K562 (cell line): ENCODE measurements around the gene PSMD1. TPM values are rescaled to one million over a fixed set of nuclear protein-coding genes. Genes with fewer than 3 reads are reported as not detected.
"Not testable (repeated sequence)": the region's sequence is repeated elsewhere in the genome, so short reads cannot be mapped to it uniquely, and the experiment has no call there.

Experiments
- ATAC-seq: fragments of 200-7000 bp; cut with Tn5 transposase; 3 replicates; pipeline ENCODE4 v1.9.1; 2020; ENCODE audit warnings: moderate library complexity
- BruUV-seq: library from RNA; stranded (reverse); fragments of 400-500 nt; replicated peaks from 2 replicates; lab custom pipeline; 2021; lab: Mats Ljungman, UMichigan
- CTCF ChIA-PET: fragments of 300-600 bp; formaldehyde crosslinking; extraction: SDS; loops from one replicate; lab custom pipeline; 2021; ENCODE audit warnings: low intra/inter-chr PET ratio; lab: Yijun Ruan, JAX
- POLR2A ChIA-PET: fragments of 300-600, 350-650 bp; sonication (Branson Sonifier 250); formaldehyde crosslinking; extraction: SDS; loops from one replicate; lab custom pipeline; 2021; ENCODE audit warnings: antibody characterized with exemption, inconsistent platforms; lab: Yijun Ruan, JAX
- DNase-seq, 4 experiments: peaks; one replicate each; pipeline versions ENCODE4 v3.0.0 to v3.0.0-alpha.2; 2011 to 2018; ENCODE audit warnings: low spot score in 3 of 4, mixed read lengths in 3 of 4; ENCODE audit errors: extremely low read depth in 1 of 4
- FAIRE-seq: peaks from 2 replicates; lab custom pipeline; 2011; peaks lifted over from hg19 to GRCh38; lab: Jason Lieb, UNC
- H2AFZ ChIP-seq: 2 replicates; pipeline ENCODE4 v1.6.0; 2011; ENCODE audit warnings: low read depth, low read length, control low read depth, inconsistent platforms
- H3K27ac ChIP-seq: fragments of 200-600 bp; 3 replicates; pipeline ENCODE4 v1.8.0; 2011; ENCODE audit warnings: low read depth, mild to moderate bottlenecking, control low read depth, inconsistent platforms, low read length, moderate library complexity, mixed read lengths; ENCODE audit errors: extremely low read depth
- H3K27me3 ChIP-seq, 2 experiments: fragments of 300-600 bp in 1 of 2; 2 replicates in 1 of 2; 3 replicates in 1 of 2; pipeline versions ENCODE4 v1.6.0 to v1.8.0; 2011; ENCODE audit warnings: inconsistent platforms in 2 of 2, low read length in 2 of 2, mild to moderate bottlenecking in 1 of 2, mixed read lengths in 1 of 2, moderate library complexity in 1 of 2; ENCODE audit not compliant: control insufficient read depth in 2 of 2, insufficient read depth in 2 of 2
- H3K36me3 ChIP-seq: fragments of 300-600 bp; 3 replicates; pipeline ENCODE4 v1.8.0; 2011; ENCODE audit warnings: mild to moderate bottlenecking, low read length, inconsistent platforms; ENCODE audit not compliant: control insufficient read depth, insufficient read depth
- H3K4me1 ChIP-seq, 2 experiments: fragments of 200-600 bp in 1 of 2; replicated peaks in 1 of 2; 2 replicates in 1 of 2; 3 replicates in 1 of 2; pipeline versions ENCODE4 v1.5.1 to v1.8.0; 2011; ENCODE audit warnings: inconsistent platforms in 2 of 2, low read length in 2 of 2, mild to moderate bottlenecking in 1 of 2, mixed read lengths in 1 of 2, moderate library complexity in 1 of 2; ENCODE audit not compliant: control insufficient read depth in 2 of 2, insufficient read depth in 2 of 2
- H3K4me2 ChIP-seq: 2 replicates; pipeline ENCODE4 v1.6.1; 2011; ENCODE audit warnings: low read length, control low read depth, inconsistent platforms, mixed read lengths; ENCODE audit not compliant: insufficient read depth
- H3K4me3 ChIP-seq: fragments of 200-600 bp; sonication (generic), shearing (Covaris generic); 2 replicates; pipeline ENCODE4 v1.5.1; 2016; ENCODE audit warnings: control low read depth, inconsistent platforms
- H3K79me2 ChIP-seq: fragments of 200-600 bp; 3 replicates; pipeline ENCODE4 v1.8.0; 2011; ENCODE audit warnings: low read length, inconsistent platforms; ENCODE audit not compliant: control insufficient read depth, insufficient read depth
- H3K9ac ChIP-seq, 2 experiments: 2 replicates each; pipeline versions ENCODE4 v1.6.0 to v1.6.1; 2011; ENCODE audit warnings: low read depth in 2 of 2, low read length in 2 of 2, control low read depth in 1 of 2, inconsistent platforms in 1 of 2, mild to moderate bottlenecking in 1 of 2, mixed read lengths in 1 of 2; ENCODE audit not compliant: insufficient read depth in 1 of 2
- H3K9me1 ChIP-seq: one replicate; pipeline ENCODE4 v1.6.0; 2011; ENCODE audit warnings: inconsistent platforms, mild to moderate bottlenecking, low read length, moderate library complexity; ENCODE audit not compliant: control insufficient read depth, insufficient read depth
- H3K9me3 ChIP-seq: replicated peaks from 2 replicates; pipeline ENCODE4 v1.5.1; 2011; ENCODE audit warnings: low read depth, low read length, inconsistent platforms; ENCODE audit not compliant: control insufficient read depth, insufficient read depth
- H4K20me1 ChIP-seq: replicated peaks from 2 replicates; pipeline ENCODE4 v1.6.1; 2011; ENCODE audit warnings: low read length, inconsistent platforms, mixed read lengths; ENCODE audit not compliant: control insufficient read depth, insufficient read depth
- BRF1 ChIP-seq: IDR thresholded peaks from 3 replicates; pipeline ENCODE4 v1.6.1; 2011; ENCODE audit warnings: borderline replicate concordance, mild to moderate bottlenecking; ENCODE audit not compliant: insufficient read length; ENCODE audit errors: extremely low read depth
- HMGN3 ChIP-seq: IDR thresholded peaks from 2 replicates; pipeline ENCODE4 v1.6.1; 2011; ENCODE audit warnings: borderline replicate concordance, low read depth, mild to moderate bottlenecking, mixed read lengths, low read length; ENCODE audit not compliant: insufficient read length; ENCODE audit errors: extremely low read depth
- ZNF699 ChIP-seq: fragments of 250-450 bp; sonication (Bioruptor Pico); IDR thresholded peaks from 2 replicates; pipeline ENCODE4 v1.8.0; 2021; ENCODE audit warnings: mild to moderate bottlenecking, moderate library complexity; ENCODE audit not compliant: insufficient replicate concordance
- WGBS: fragments of 100-300 bp; shearing (Covaris generic); methylation state at CpG from one replicate; pipeline ENCODE4 v1.1.6; 2016; ENCODE audit warnings: low coverage, mixed read lengths; ENCODE audit not compliant: insufficient coverage; ENCODE audit errors: missing lambda C conversion rate; 5-methylcytosine and 5-hydroxymethylcytosine counted together
- in situ Hi-C: fragments of 300-500 bp; cut with MboI; formaldehyde crosslinking; loops from 4 replicates; pipeline ENCODE4 v1.15.0; 2018; ENCODE audit warnings: inconsistent platforms, mixed read lengths
- intact Hi-C: fragments of 100-400 bp; cut with micrococcal nuclease; formaldehyde crosslinking; loops from 2 replicates; pipeline ENCODE4 v1.14.2; 2022
- polyA plus RNA-seq, 8 experiments: library from polyadenylated mRNA; depleted of rRNA in 4 of 8; stranded (reverse) in 5 of 8; unstranded in 3 of 8; fragments of >200 nt; fragmentation: Nextera tagmentation in 2 of 8; fragmentation: Illumina TruSeq in 1 of 8; extraction: Ambion mirVana in 2 of 8; extraction: Trizol in 1 of 8; gene quantifications; 2 replicates each; pipeline versions ENCODE4 v1.2.1 to v1.2.3, GENCODE V29; 2011 to 2014; ENCODE audit warnings: inconsistent platforms in 1 of 8, missing spikeins in 1 of 8
- total RNA-seq, 7 experiments: library from RNA; depleted of rRNA in 6 of 7; stranded (reverse); fragments of >200 nt in 6 of 7; fragmentation: Illumina TruSeq in 2 of 7; extraction: Trizol in 2 of 7; gene quantifications; 2 replicates each; pipeline versions ENCODE4 v1.2.1 to v1.2.3, GENCODE V29; 2011 to 2021; ENCODE audit warnings: low replicate concordance in 1 of 7

The PSMD1 gene
- total and polyA plus RNA-seq, 9 of the 15 experiments (the other 6 are each of a cell fraction or from before 2014, with no cell fraction given): 100 to 257 (median 147) TPM

DNA sequence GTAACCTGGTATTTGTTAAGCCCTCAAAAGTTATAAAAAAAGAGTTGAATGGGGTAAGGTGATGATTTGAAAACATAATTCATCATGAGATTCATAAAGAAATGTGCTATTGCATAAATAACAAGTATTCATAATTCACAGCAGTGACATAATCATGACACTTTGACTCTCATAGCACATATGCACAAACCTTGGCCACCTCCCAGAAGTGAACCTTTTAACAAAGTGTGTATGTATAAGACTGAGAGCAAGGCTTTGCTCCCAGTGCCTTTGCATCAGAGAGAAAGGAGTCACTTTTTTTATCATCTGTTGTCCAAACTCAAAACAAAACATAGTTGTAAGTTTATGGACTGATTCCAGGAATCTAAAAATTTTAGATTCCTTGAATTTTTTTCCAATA, 83.1 kb downstream of the PSMD1 start:
- no peaks in the 10 kb centered on the region for H3K9me1 ChIP-seq
- no peak overlapping the region for H3K4me2 ChIP-seq
- intact Hi-C loops: no loop called here
- TF ChIP-seq ZNF699 (CRISPR knock-in tag) (no peak), BRF1 (no peak), HMGN3 (no peak)
- TF ChIP-seq, all 486 proteins: peak for 0
- FAIRE-seq (no peak), ATAC-seq (no peak), DNase-seq (no peak)
- BruUV-seq: no TSS peak
- no peaks in the 10 kb centered on the region for H3K27me3 ChIP-seq
- H3K4me3 ChIP-seq: no peak overlapping the region
- H3K36me3 ChIP-seq: peaks cover 31% of the 10 kb centered on the region; the same call in 2 of the 3 replicates
- no peaks in the 10 kb centered on the region for H3K4me1 ChIP-seq
- in situ Hi-C loops: no loop called here
- no peaks in the 10 kb centered on the region; the same call in 1 of the 2 replicates for H4K20me1 ChIP-seq
- H3K9ac ChIP-seq: no peak overlapping the region
- H3K9me3 ChIP-seq: no peaks in the 10 kb centered on the region
- peaks cover 3% of the 10 kb centered on the region; the same call in 1 of the 3 replicates for H3K79me2 ChIP-seq
- H3K27ac ChIP-seq: no peak overlapping the region
- no peak overlapping the region for H2AFZ ChIP-seq
- ChIA-PET POLR2A (no interaction called here), CTCF (no interaction called here)

DNA sequence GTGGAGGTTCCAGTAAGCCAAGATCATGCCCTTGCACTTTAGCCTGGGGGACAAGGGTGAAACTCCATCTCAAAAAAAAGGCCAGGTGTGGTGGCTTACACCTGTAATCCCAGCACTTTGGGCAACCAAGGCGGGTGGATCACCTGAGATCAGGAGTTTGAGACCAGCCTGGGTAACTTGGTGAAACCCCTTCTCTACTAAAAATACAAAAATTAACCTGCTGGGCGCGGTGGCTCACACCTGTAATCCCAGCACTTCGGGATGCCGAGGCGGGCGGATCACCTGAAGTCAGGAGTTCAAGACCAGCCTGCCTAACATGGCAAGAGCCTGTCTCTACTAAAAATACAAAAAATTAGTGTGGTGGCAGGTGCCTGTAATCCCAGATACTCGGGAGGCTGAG, 84.1 kb downstream of the PSMD1 start:
- BruUV-seq, ATAC-seq, H3K9ac ChIP-seq, H4K20me1 ChIP-seq, FAIRE-seq, H3K27ac ChIP-seq, H3K9me3 ChIP-seq, H3K4me3 ChIP-seq, H3K4me1 ChIP-seq, H2AFZ ChIP-seq, H3K79me2 ChIP-seq, H3K9me1 ChIP-seq, DNase-seq, POLR2A ChIA-PET, in situ Hi-C loops, intact Hi-C loops, CTCF ChIA-PET, H3K27me3 ChIP-seq, H3K4me2 ChIP-seq: not testable (repeated sequence)
- WGBS: 89% methylated on average over 1 of the region's 8 CpGs
- peaks cover 36% of the 10 kb centered on the region; the same call in 2 of the 3 replicates for H3K36me3 ChIP-seq
